Colonic mucosa (tissue), 4 donors: Measurements from ENCODE around the gene SERPINI2. TPM values are rescaled to one million over a fixed set of nuclear protein-coding genes. Genes with fewer than 3 reads are reported as not detected.
"Not testable (repeated sequence)": the region's sequence is repeated elsewhere in the genome, so short reads cannot be mapped to it uniquely, and the experiment has no call there.

Experiments
- DNase-seq: peaks from one replicate; pipeline ENCODE4 v3.0.0-alpha.2; 2020
- H3K27ac ChIP-seq: fragments of 200-600 bp; one replicate; pipeline ENCODE4 v1.8.0; 2021
- H3K27me3 ChIP-seq: fragments of 200-600 bp; one replicate; pipeline ENCODE4 v1.8.0; 2021
- H3K36me3 ChIP-seq: fragments of 200-600 bp; one replicate; pipeline ENCODE4 v1.8.0; 2021
- H3K4me1 ChIP-seq: fragments of 200-600 bp; one replicate; pipeline ENCODE4 v1.8.0; 2021; ENCODE audit warnings: mild to moderate bottlenecking
- H3K4me3 ChIP-seq: fragments of 200-600 bp; one replicate; pipeline ENCODE4 v1.8.0; 2021
- H3K9ac ChIP-seq, 2 donors: one replicate each; pipeline ENCODE4 v1.7.0; 2013; ENCODE audit warnings: control low read depth in 2 of 2, low read depth in 2 of 2, low read length in 2 of 2
- H3K9me3 ChIP-seq: fragments of 200-600 bp; one replicate; pipeline ENCODE4 v1.8.0; 2021
- intact Hi-C: fragments of 100-400 bp; cut with DNase I; formaldehyde crosslinking; loops from one replicate; pipeline ENCODE4 v1.14.1; 2022
- total RNA-seq, 2 donors: library from RNA; stranded (reverse); fragmentation: NEBNext Ultra II Directional in 1 of 2; extraction: Animal tissue kit (Norgen Biotek cat#: 25700) in 1 of 2; gene quantifications; one replicate each; pipeline ENCODE4 v1.2.1, GENCODE V29; 2021
- TF ChIP-seq, protein P1 (sequence below): fragments of 200-600 bp; IDR thresholded peaks from one replicate; pipeline ENCODE4 v1.8.0; 2022; ENCODE audit warnings: antibody characterized with exemption, mild to moderate bottlenecking
- donor health status: healthy.
- donor health status: DM: no; HTN: no; CAD: no.
- donor health status: DM: no; HTN: no; CAD: no.

The SERPINI2 gene
- total RNA-seq, 2 donors from 2014 or later: 0.40 TPM; not detected in 1

DNA sequence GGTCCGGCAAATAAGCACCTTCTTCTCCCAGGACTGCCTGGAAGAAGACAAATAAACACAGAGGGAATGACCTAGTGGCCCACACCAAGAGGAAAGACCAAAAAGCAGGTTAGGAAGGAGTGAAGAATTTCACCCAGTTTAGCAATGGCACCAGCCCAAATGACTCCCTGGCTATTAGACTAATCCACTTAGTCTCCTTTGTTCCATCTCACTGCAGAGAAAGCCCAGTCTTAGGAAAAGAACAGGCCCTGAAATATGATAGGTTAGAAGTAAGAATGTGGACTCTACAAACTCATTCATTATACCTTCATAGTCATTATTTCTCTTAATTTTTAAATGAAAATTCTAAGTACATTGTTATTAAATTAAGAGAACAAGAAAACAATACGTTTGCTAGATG is 23.2 kb downstream of the SERPINI2 start:
- intact Hi-C loops: no loop called here
- no peak for DNase-seq
- TF ChIP-seq, protein P1, sequence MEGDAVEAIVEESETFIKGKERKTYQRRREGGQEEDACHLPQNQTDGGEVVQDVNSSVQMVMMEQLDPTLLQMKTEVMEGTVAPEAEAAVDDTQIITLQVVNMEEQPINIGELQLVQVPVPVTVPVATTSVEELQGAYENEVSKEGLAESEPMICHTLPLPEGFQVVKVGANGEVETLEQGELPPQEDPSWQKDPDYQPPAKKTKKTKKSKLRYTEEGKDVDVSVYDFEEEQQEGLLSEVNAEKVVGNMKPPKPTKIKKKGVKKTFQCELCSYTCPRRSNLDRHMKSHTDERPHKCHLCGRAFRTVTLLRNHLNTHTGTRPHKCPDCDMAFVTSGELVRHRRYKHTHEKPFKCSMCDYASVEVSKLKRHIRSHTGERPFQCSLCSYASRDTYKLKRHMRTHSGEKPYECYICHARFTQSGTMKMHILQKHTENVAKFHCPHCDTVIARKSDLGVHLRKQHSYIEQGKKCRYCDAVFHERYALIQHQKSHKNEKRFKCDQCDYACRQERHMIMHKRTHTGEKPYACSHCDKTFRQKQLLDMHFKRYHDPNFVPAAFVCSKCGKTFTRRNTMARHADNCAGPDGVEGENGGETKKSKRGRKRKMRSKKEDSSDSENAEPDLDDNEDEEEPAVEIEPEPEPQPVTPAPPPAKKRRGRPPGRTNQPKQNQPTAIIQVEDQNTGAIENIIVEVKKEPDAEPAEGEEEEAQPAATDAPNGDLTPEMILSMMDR: no peak

DNA sequence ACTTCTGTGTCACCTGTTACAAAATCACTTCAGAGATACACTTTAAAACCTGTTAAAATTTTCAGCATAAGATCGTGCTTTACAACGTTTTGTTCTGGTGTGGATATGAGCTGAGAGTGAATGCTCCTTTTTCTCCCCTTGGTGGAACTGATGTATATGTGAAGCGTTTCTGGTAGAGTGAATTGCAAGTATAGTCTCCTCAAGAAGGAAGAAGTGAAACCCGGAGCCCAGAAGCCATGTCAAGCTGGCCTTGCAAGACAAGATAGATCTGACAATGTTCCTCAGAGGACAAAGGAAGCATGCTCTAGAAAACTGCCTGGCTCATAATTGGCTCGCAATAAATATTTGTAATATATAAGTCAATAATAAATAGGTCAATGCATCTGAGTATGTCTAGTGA is 23.6 kb downstream of the SERPINI2 start:
- no peak for DNase-seq
- Histone ChIP-seq H3K9me3 (no peaks in the 10 kb centered on the region), H3K4me3 (no peak overlapping the region), H3K4me1 (no peaks in the 10 kb centered on the region), H3K36me3 (no peaks in the 10 kb centered on the region), H3K27ac (no peak overlapping the region), H3K27me3 (no peaks in the 10 kb centered on the region), H3K9ac (no peak overlapping the region)
- intact Hi-C loops: no loop called here
- TF ChIP-seq, protein P1: no peak

More for the DNA sequence above, 23.2 kb downstream of the SERPINI2 start:
- no peaks in the 10 kb centered on the region for H3K36me3 ChIP-seq
- no peak overlapping the region for H3K4me3 ChIP-seq
- H3K27ac ChIP-seq: no peak overlapping the region
- no peaks in the 10 kb centered on the region for H3K27me3 ChIP-seq
- no peak overlapping the region for H3K9ac ChIP-seq
- H3K4me1 ChIP-seq: no peaks in the 10 kb centered on the region
- no peaks in the 10 kb centered on the region for H3K9me3 ChIP-seq

- TF ChIP-seq, protein P1: no peak
- intact Hi-C loops: no loop called here
- DNase-seq: no peak
Observed at GRCh38 chr3:167445491-167445890, 28.4 kb downstream of the SERPINI2 start.

GRCh38 chr3:167441256-167441655 is 32.6 kb downstream of the SERPINI2 start:
- no peak for DNase-seq
- Histone ChIP-seq H3K27ac (no peak overlapping the region), H3K4me1 (no peaks in the 10 kb centered on the region), H3K4me3 (no peak overlapping the region), H3K9me3 (no peaks in the 10 kb centered on the region), H3K9ac (no peak overlapping the region), H3K36me3 (no peaks in the 10 kb centered on the region), H3K27me3 (no peaks in the 10 kb centered on the region)
- intact Hi-C loops: no loop called here
- TF ChIP-seq, protein P1: no peak

More at GRCh38 chr3:167445491-167445890, 28.4 kb downstream of the SERPINI2 start:
- H3K9me3 ChIP-seq: no peaks in the 10 kb centered on the region
- H3K36me3 ChIP-seq: no peaks in the 10 kb centered on the region
- H3K9ac ChIP-seq: no peak overlapping the region
- H3K27ac ChIP-seq: no peak overlapping the region
- no peaks in the 10 kb centered on the region for H3K4me1 ChIP-seq
- no peak overlapping the region for H3K4me3 ChIP-seq
- no peaks in the 10 kb centered on the region for H3K27me3 ChIP-seq

- H3K27ac ChIP-seq: no peak overlapping the region
- no peak overlapping the region for H3K9ac ChIP-seq
- DNase-seq: no peak
- H3K4me3 ChIP-seq: no peak overlapping the region
- H3K4me1 ChIP-seq: no peaks in the 10 kb centered on the region
- intact Hi-C loops: no loop called here
- TF ChIP-seq, protein P1: no peak
- H3K9me3 ChIP-seq: no peaks in the 10 kb centered on the region
- no peaks in the 10 kb centered on the region for H3K36me3 ChIP-seq
- H3K27me3 ChIP-seq: no peaks in the 10 kb centered on the region
Observed at GRCh38 chr3:167437428-167438139, 36.3 kb downstream of the SERPINI2 start.

- H3K27ac ChIP-seq, H3K9me3 ChIP-seq, DNase-seq, H3K27me3 ChIP-seq, H3K9ac ChIP-seq, H3K36me3 ChIP-seq, intact Hi-C loops, H3K4me1 ChIP-seq, H3K4me3 ChIP-seq: not testable (repeated sequence)
Observed at GRCh38 chr3:167426962-167427361, 46.9 kb downstream of the SERPINI2 start.

DNA sequence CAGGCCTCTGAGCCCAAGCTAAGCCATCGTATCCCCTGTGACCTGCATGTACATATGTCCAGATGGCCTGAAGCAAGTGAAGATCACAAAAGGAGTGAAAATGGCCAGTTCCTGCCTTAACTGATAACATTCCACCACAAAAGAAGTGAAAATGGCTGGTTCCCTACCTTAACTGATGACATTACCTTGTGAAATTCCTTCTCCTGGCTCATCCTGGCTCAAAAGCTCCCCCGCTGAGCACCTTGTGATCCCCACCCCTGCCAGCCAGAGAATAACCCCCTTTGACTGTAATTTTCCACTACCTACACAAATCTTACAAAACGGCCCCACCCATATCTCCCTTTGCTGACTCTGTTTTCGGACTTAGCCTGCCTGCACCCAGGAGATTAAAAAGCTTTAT is 51.4 kb downstream of the SERPINI2 start:
- intact Hi-C loops, H3K27me3 ChIP-seq, H3K4me1 ChIP-seq, H3K9ac ChIP-seq, H3K4me3 ChIP-seq, H3K36me3 ChIP-seq, H3K9me3 ChIP-seq, DNase-seq, H3K27ac ChIP-seq: not testable (repeated sequence)
